GM11168 (cell line): ENCODE measurements around the gene C16orf46.

Experiments used
- in situ Hi-C: fragments of 300-500 bp; cut with MboI; formaldehyde crosslinking; loops from one replicate; pipeline ENCODE4 v1.12.0; 2022; ENCODE audit warnings: low sequenced_read_pairs; ENCODE audit not compliant: unreplicated experiment

Gene C16orf46

GRCh38 chr16:81076566-81077075 lies 417 bp downstream of the C16orf46 start:
- in situ Hi-C loops = no loop called here

GRCh38 chr16:81073560-81074330 lies 3.3 kb downstream of the C16orf46 start:
- in situ Hi-C loops = no loop called here

GRCh38 chr16:81071805-81072204 lies 5.2 kb downstream of the C16orf46 start:
- in situ Hi-C loops = no loop called here

- in situ Hi-C loops = no loop called here
Observed at GRCh38 chr16:81070979-81071378, 6.1 kb downstream of the C16orf46 start.

- in situ Hi-C loops = no loop called here
Observed at GRCh38 chr16:81069063-81069462, 8.0 kb downstream of the C16orf46 start.

- in situ Hi-C loops = no loop called here
Observed at GRCh38 chr16:81067166-81067565, 9.9 kb downstream of the C16orf46 start.

- in situ Hi-C loops = no loop called here
Observed at GRCh38 chr16:81066681-81067080, 10.4 kb downstream of the C16orf46 start.

GRCh38 chr16:81061871-81062608 lies 15.0 kb downstream of the C16orf46 start:
- in situ Hi-C loops = no loop called here

- in situ Hi-C loops = no loop called here
Observed at GRCh38 chr16:81061307-81061640, 15.8 kb downstream of the C16orf46 start.

- in situ Hi-C loops = no loop called here
Observed at GRCh38 chr16:81060576-81061306, 16.3 kb downstream of the C16orf46 start.

- in situ Hi-C loops = no loop called here
Observed at GRCh38 chr16:81053761-81054160, 23.3 kb downstream of the C16orf46 start.

- in situ Hi-C loops = no loop called here
Observed at GRCh38 chr16:81042821-81043220, 34.2 kb downstream of the C16orf46 start.

GRCh38 chr16:81041696-81042095 lies 35.3 kb downstream of the C16orf46 start:
- in situ Hi-C loops = no loop called here

GRCh38 chr16:81040842-81041241 lies 36.2 kb downstream of the C16orf46 start:
- in situ Hi-C loops = no loop called here

- in situ Hi-C loops = no loop called here
Observed at GRCh38 chr16:81040131-81040530, 36.9 kb downstream of the C16orf46 start.

GRCh38 chr16:81036751-81037350 lies 40.2 kb downstream of the C16orf46 start:
- in situ Hi-C loops = no loop called here

- in situ Hi-C loops = no loop called here
Observed at GRCh38 chr16:81035975-81036750, 40.9 kb downstream of the C16orf46 start.

GRCh38 chr16:81035398-81035974 lies 41.6 kb downstream of the C16orf46 start, which contains the start of gene ATMIN:
ATMIN (plus strand) TSS chr16:81035842; CDS start chr16:81035871, 29 bp downstream.
- in situ Hi-C loops = no loop called here

- in situ Hi-C loops = no loop called here
Observed at GRCh38 chr16:81029930-81030604, 47.0 kb downstream of the C16orf46 start.
